K562 (cell line): ENCODE data around the gene AIF1L. TPM values are rescaled to one million over a fixed set of nuclear protein-coding genes. Genes with fewer than 3 reads are reported as not detected.

ENCODE experiments used
- ATAC-seq: fragments of 200-7000 bp; cut with Tn5 transposase; 3 replicates; pipeline ENCODE4 v1.9.1; 2020; ENCODE audit warnings: moderate library complexity
- BruUV-seq: library from RNA; stranded (reverse); fragments of 400-500 nt; replicated peaks from 2 replicates; lab custom pipeline; 2021; lab: Mats Ljungman, UMichigan
- CTCF ChIA-PET: fragments of 300-600 bp; formaldehyde crosslinking; extraction: SDS; loops from one replicate; lab custom pipeline; 2021; ENCODE audit warnings: low intra/inter-chr PET ratio; lab: Yijun Ruan, JAX
- POLR2A ChIA-PET: fragments of 300-600, 350-650 bp; sonication (Branson Sonifier 250); formaldehyde crosslinking; extraction: SDS; loops from one replicate; lab custom pipeline; 2021; ENCODE audit warnings: antibody characterized with exemption, inconsistent platforms; lab: Yijun Ruan, JAX
- DNase-seq, 4 experiments: peaks; one replicate each; pipeline versions ENCODE4 v3.0.0 to v3.0.0-alpha.2; 2011 to 2018; ENCODE audit warnings: low spot score in 3 of 4, mixed read lengths in 3 of 4; ENCODE audit errors: extremely low read depth in 1 of 4
- FAIRE-seq: peaks from 2 replicates; lab custom pipeline; 2011; peaks lifted over from hg19 to GRCh38; lab: Jason Lieb, UNC
- H2AFZ ChIP-seq: 2 replicates; pipeline ENCODE4 v1.6.0; 2011; ENCODE audit warnings: low read depth, low read length, control low read depth, inconsistent platforms
- H3K27ac ChIP-seq: fragments of 200-600 bp; 3 replicates; pipeline ENCODE4 v1.8.0; 2011; ENCODE audit warnings: low read depth, mild to moderate bottlenecking, control low read depth, inconsistent platforms, low read length, moderate library complexity, mixed read lengths; ENCODE audit errors: extremely low read depth
- H3K27me3 ChIP-seq, 2 experiments: fragments of 300-600 bp in 1 of 2; 2 replicates in 1 of 2; 3 replicates in 1 of 2; pipeline versions ENCODE4 v1.6.0 to v1.8.0; 2011; ENCODE audit warnings: inconsistent platforms in 2 of 2, low read length in 2 of 2, mild to moderate bottlenecking in 1 of 2, mixed read lengths in 1 of 2, moderate library complexity in 1 of 2; ENCODE audit not compliant: control insufficient read depth in 2 of 2, insufficient read depth in 2 of 2
- H3K36me3 ChIP-seq: fragments of 300-600 bp; 3 replicates; pipeline ENCODE4 v1.8.0; 2011; ENCODE audit warnings: mild to moderate bottlenecking, low read length, inconsistent platforms; ENCODE audit not compliant: control insufficient read depth, insufficient read depth
- H3K4me1 ChIP-seq, 2 experiments: fragments of 200-600 bp in 1 of 2; replicated peaks in 1 of 2; 2 replicates in 1 of 2; 3 replicates in 1 of 2; pipeline versions ENCODE4 v1.5.1 to v1.8.0; 2011; ENCODE audit warnings: inconsistent platforms in 2 of 2, low read length in 2 of 2, mild to moderate bottlenecking in 1 of 2, mixed read lengths in 1 of 2, moderate library complexity in 1 of 2; ENCODE audit not compliant: control insufficient read depth in 2 of 2, insufficient read depth in 2 of 2
- H3K4me2 ChIP-seq: 2 replicates; pipeline ENCODE4 v1.6.1; 2011; ENCODE audit warnings: low read length, control low read depth, inconsistent platforms, mixed read lengths; ENCODE audit not compliant: insufficient read depth
- H3K4me3 ChIP-seq: fragments of 200-600 bp; sonication (generic), shearing (Covaris generic); 2 replicates; pipeline ENCODE4 v1.5.1; 2016; ENCODE audit warnings: control low read depth, inconsistent platforms
- H3K79me2 ChIP-seq: fragments of 200-600 bp; 3 replicates; pipeline ENCODE4 v1.8.0; 2011; ENCODE audit warnings: low read length, inconsistent platforms; ENCODE audit not compliant: control insufficient read depth, insufficient read depth
- H3K9ac ChIP-seq, 2 experiments: 2 replicates each; pipeline versions ENCODE4 v1.6.0 to v1.6.1; 2011; ENCODE audit warnings: low read depth in 2 of 2, low read length in 2 of 2, control low read depth in 1 of 2, inconsistent platforms in 1 of 2, mild to moderate bottlenecking in 1 of 2, mixed read lengths in 1 of 2; ENCODE audit not compliant: insufficient read depth in 1 of 2
- H3K9me1 ChIP-seq: one replicate; pipeline ENCODE4 v1.6.0; 2011; ENCODE audit warnings: inconsistent platforms, mild to moderate bottlenecking, low read length, moderate library complexity; ENCODE audit not compliant: control insufficient read depth, insufficient read depth
- H3K9me3 ChIP-seq: replicated peaks from 2 replicates; pipeline ENCODE4 v1.5.1; 2011; ENCODE audit warnings: low read depth, low read length, inconsistent platforms; ENCODE audit not compliant: control insufficient read depth, insufficient read depth
- H4K20me1 ChIP-seq: replicated peaks from 2 replicates; pipeline ENCODE4 v1.6.1; 2011; ENCODE audit warnings: low read length, inconsistent platforms, mixed read lengths; ENCODE audit not compliant: control insufficient read depth, insufficient read depth
- TEAD2 ChIP-seq: fragments of 450-650 bp; IDR thresholded peaks from 2 replicates; pipeline ENCODE4 v1.6.1; 2016; ENCODE audit warnings: missing genetic modification characterization, control low read depth, missing compliant biosample characterization
- WGBS: fragments of 100-300 bp; shearing (Covaris generic); methylation state at CpG from one replicate; pipeline ENCODE4 v1.1.6; 2016; ENCODE audit warnings: low coverage, mixed read lengths; ENCODE audit not compliant: insufficient coverage; ENCODE audit errors: missing lambda C conversion rate; 5-methylcytosine and 5-hydroxymethylcytosine counted together
- in situ Hi-C: fragments of 300-500 bp; cut with MboI; formaldehyde crosslinking; loops from 4 replicates; pipeline ENCODE4 v1.15.0; 2018; ENCODE audit warnings: inconsistent platforms, mixed read lengths
- intact Hi-C: fragments of 100-400 bp; cut with micrococcal nuclease; formaldehyde crosslinking; loops from 2 replicates; pipeline ENCODE4 v1.14.2; 2022
- polyA plus RNA-seq, 8 experiments: library from polyadenylated mRNA; depleted of rRNA in 4 of 8; stranded (reverse) in 5 of 8; unstranded in 3 of 8; fragments of >200 nt; fragmentation: Nextera tagmentation in 2 of 8; fragmentation: Illumina TruSeq in 1 of 8; extraction: Ambion mirVana in 2 of 8; extraction: Trizol in 1 of 8; gene quantifications; 2 replicates each; pipeline versions ENCODE4 v1.2.1 to v1.2.3, GENCODE V29; 2011 to 2014; ENCODE audit warnings: inconsistent platforms in 1 of 8, missing spikeins in 1 of 8
- total RNA-seq, 7 experiments: library from RNA; depleted of rRNA in 6 of 7; stranded (reverse); fragments of >200 nt in 6 of 7; fragmentation: Illumina TruSeq in 2 of 7; extraction: Trizol in 2 of 7; gene quantifications; 2 replicates each; pipeline versions ENCODE4 v1.2.1 to v1.2.3, GENCODE V29; 2011 to 2021; ENCODE audit warnings: low replicate concordance in 1 of 7
- TF ChIP-seq, protein P1 (sequence below): sonication (generic); formaldehyde crosslinking; IDR thresholded peaks from 2 replicates; pipeline ENCODE4 v1.8.1; 2023; ENCODE audit warnings: mild to moderate bottlenecking, missing genetic modification reagents

AIF1L gene
- total and polyA plus RNA-seq, 9 of the 15 experiments (the other 6 are each of a cell fraction or from before 2014, with no cell fraction given) = 0.34 to 9.1 (median 1.3) TPM

DNA sequence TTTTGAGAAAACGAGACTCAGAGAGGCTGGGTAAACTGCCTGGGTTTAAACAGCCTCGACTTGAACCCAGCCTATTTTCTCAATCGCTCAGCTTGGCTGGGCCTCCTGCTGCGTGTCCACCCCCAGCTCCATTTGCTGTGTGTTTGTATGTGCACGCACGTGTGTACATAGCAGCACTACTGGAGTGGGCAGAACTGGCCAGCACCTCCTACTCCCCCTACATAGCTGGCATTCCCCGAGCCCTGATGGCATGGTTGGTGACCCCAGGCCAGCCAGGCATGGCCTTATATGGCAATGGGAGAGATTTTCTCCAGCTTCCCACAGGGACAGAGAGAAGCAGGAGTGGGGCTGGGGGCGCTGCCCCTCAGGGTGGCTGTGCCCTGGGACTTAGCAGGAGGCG lies 4.1 kb downstream of the AIF1L start:
- 22% methylated on average over 9 of the region's 9 CpGs for WGBS
- H4K20me1 ChIP-seq = peaks cover 51% of the 10 kb centered on the region
- peaks cover 35 to 65% of the 10 kb centered on the region in 2 experiments for H3K4me1 ChIP-seq
- H3K27me3 ChIP-seq = peaks cover 52 to 84% of the 10 kb centered on the region in 2 experiments
- peak overlapping the region; percentile 2; the same call in 1 of the 2 replicates for H2AFZ ChIP-seq
- POLR2A ChIA-PET = interaction anchor here (1.0 to 99.3 kb wide), 4 partner anchors 4 to 58 kb away, joined by 3 to 3336 read pairs (median 1670); partner anchors contain the start of genes AIF1L and NUP214
- CTCF ChIA-PET = no interaction called here
- no peak for TF ChIP-seq TEAD2 (tag)
- TF ChIP-seq, protein P1, sequence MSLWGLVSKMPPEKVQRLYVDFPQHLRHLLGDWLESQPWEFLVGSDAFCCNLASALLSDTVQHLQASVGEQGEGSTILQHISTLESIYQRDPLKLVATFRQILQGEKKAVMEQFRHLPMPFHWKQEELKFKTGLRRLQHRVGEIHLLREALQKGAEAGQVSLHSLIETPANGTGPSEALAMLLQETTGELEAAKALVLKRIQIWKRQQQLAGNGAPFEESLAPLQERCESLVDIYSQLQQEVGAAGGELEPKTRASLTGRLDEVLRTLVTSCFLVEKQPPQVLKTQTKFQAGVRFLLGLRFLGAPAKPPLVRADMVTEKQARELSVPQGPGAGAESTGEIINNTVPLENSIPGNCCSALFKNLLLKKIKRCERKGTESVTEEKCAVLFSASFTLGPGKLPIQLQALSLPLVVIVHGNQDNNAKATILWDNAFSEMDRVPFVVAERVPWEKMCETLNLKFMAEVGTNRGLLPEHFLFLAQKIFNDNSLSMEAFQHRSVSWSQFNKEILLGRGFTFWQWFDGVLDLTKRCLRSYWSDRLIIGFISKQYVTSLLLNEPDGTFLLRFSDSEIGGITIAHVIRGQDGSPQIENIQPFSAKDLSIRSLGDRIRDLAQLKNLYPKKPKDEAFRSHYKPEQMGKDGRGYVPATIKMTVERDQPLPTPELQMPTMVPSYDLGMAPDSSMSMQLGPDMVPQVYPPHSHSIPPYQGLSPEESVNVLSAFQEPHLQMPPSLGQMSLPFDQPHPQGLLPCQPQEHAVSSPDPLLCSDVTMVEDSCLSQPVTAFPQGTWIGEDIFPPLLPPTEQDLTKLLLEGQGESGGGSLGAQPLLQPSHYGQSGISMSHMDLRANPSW (CRISPR knock-in tag) = 0 out of 2 replicates have a peak, but pooled peaks have one; percentile 52
- no TSS peak for BruUV-seq
- ATAC-seq = no peak
- peak in 1 of 4 experiments; percentile 65 for DNase-seq
- H3K9me1 ChIP-seq = peaks cover 12% of the 10 kb centered on the region
- FAIRE-seq = no peak
- no peak overlapping the region for H3K27ac ChIP-seq
- no peaks in the 10 kb centered on the region for H3K79me2 ChIP-seq
- H3K4me3 ChIP-seq = no peak overlapping the region
- in situ Hi-C loops (no loop called here), intact Hi-C loops (no loop called here)
- no peaks in the 10 kb centered on the region for H3K36me3 ChIP-seq
- peak overlapping the region in 1 of 2 experiments; percentile 4; a peak in 2 of 4 replicates for H3K9ac ChIP-seq
- H3K4me2 ChIP-seq = peak overlapping the region; percentile 4; the same call in 1 of the 2 replicates
- H3K9me3 ChIP-seq = no peaks in the 10 kb centered on the region
